ENCODE results near the gene TBX18. TPM values are rescaled to one million over a fixed set of nuclear protein-coding genes. Genes with fewer than 3 reads are reported as not detected.

Gene TBX18
- not detected for total RNA-seq

- H3K27ac Mint-ChIP-seq = peak within 1 kb of the TSS; percentile 61
Observed at GRCh38 chr6:84764332-84765049, at the start of gene TBX18. TBX18 (minus strand) TSS chr6:84764598; CDS start chr6:84764181, 417 bp downstream.

GRCh38 chr6:84811351-84811750 lies 47.0 kb upstream of the TBX18 start:
- Mint-ChIP-seq H3K27ac (no peak overlapping the region), H3K9me3 (no peaks in the 10 kb centered on the region), H3K27me3 (no peaks in the 10 kb centered on the region), H3K36me3 (no peaks in the 10 kb centered on the region), H3K4me1 (no peaks in the 10 kb centered on the region), H3K4me3 (no peak overlapping the region)
- DNase-seq (no peak), ATAC-seq (ENCODE audit: low read depth) (no peak)
- POLR2A ChIA-PET = no interaction called here

More at GRCh38 chr6:84764332-84765049, at the start of gene TBX18:
- peak within 1 kb of the TSS; percentile 52 for H3K4me3 Mint-ChIP-seq
- H3K36me3 Mint-ChIP-seq = peaks cover 8% of the 10 kb centered on the region
- ATAC-seq (ENCODE audit: low read depth) (no peak), DNase-seq (no peak)
- peaks cover 87% of the 10 kb centered on the region for H3K27me3 Mint-ChIP-seq
- peaks cover 11% of the 10 kb centered on the region for H3K9me3 Mint-ChIP-seq
- peaks cover 6% of the 10 kb centered on the region for H3K4me1 Mint-ChIP-seq
- POLR2A ChIA-PET = no interaction called here

DNA sequence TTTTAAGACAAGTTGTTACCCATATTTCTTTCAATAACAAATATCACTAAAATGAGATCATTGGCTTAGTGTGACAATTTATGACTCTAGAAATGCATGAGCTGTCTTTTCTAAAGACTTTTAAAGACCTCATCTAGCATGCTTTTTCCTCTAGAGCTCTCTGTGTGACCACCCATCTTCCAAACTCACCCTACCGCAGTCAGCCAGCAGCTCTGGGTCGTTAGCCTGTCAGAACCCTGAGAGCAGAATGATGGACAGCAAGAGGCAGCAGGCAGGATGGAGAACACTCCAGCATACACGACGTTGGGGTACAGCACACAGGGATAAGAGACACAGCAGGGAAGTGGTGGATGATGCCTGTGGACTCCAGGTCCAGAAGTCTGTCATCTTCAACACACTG lies 45.1 kb upstream of the TBX18 start:
- H3K4me3 Mint-ChIP-seq = no peak overlapping the region
- no peak for DNase-seq
- no peaks in the 10 kb centered on the region for H3K9me3 Mint-ChIP-seq
- H3K27me3 Mint-ChIP-seq = no peaks in the 10 kb centered on the region
- no peaks in the 10 kb centered on the region for H3K4me1 Mint-ChIP-seq
- ATAC-seq (ENCODE audit: low read depth) = no peak
- H3K27ac Mint-ChIP-seq = no peak overlapping the region
- POLR2A ChIA-PET = no interaction called here
- H3K36me3 Mint-ChIP-seq = no peaks in the 10 kb centered on the region

DNA sequence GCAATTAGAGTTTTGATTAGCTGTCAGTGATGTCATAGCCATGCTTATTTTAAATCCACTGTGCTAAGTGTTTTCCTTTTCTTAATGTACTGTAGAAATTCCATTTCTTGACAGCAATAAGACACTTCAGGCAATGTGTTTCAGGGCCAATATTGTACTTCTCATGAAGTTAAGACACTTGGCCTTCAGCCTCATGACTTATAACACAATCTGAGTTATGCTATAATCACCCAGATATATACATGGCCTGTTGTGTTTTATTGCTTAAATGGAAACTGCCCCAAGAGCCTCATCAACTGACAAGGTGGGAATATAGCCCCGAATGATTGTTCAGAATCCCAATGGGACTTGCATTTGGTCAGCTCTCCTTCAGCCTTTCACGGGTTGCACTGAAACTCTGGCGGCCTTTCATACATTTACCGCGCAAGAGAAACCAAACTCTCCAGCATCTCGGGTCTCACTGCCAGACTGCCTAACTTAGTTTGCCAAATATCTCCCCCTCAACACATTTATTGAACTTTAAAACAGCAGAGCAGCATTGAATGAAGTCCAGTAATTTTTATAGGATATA lies 44.2 kb upstream of the TBX18 start:
- ATAC-seq (ENCODE audit: low read depth) (no peak), DNase-seq (no peak)
- no peak overlapping the region for H3K27ac Mint-ChIP-seq
- H3K36me3 Mint-ChIP-seq = no peaks in the 10 kb centered on the region
- no peak overlapping the region for H3K4me3 Mint-ChIP-seq
- POLR2A ChIA-PET = no interaction called here
- H3K9me3 Mint-ChIP-seq = no peaks in the 10 kb centered on the region
- no peaks in the 10 kb centered on the region for H3K27me3 Mint-ChIP-seq
- no peaks in the 10 kb centered on the region for H3K4me1 Mint-ChIP-seq

DNA sequence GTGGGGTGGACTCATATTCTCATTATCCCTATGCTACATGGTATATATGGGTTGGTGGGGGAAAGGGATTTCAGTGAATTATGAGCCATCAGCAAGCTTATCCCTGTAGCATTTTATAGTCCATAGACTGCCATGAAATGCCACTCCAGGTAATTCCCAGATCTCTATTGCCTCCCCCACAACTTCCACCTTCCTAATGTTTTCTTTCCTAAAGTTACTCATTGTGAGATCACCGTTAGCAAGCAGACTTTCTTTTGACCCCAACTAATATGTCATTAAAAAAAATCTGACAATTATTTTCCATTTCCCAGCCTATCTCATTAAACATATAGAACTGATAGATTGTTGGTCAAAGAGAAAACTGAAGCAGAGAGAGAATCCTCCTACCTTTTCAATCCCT lies 40.7 kb upstream of the TBX18 start:
- ATAC-seq (ENCODE audit: low read depth) = no peak
- Mint-ChIP-seq H3K4me3 (no peak overlapping the region), H3K4me1 (no peaks in the 10 kb centered on the region), H3K27me3 (no peaks in the 10 kb centered on the region), H3K9me3 (no peaks in the 10 kb centered on the region), H3K27ac (no peak overlapping the region), H3K36me3 (no peaks in the 10 kb centered on the region)
- no peak for DNase-seq
- POLR2A ChIA-PET = no interaction called here

DNA sequence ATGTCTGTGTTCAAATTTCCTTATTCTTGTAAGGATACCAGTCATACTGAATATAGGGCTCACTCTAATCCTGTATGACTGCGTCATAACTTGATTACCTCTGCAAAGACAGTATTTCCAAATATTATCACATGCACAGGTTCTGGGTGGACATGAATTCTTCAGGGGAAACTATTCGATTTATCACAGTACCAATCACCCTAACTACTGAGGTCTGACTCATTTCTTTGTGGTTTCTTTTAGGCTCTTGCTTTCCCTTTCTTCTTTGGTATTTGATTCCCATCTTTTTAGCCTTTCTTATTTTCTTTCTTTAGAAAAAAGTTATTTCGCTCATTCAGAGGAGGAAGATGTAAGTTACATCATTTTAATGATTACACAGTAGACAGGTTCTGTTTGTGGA lies 40.3 kb upstream of the TBX18 start:
- POLR2A ChIA-PET = no interaction called here
- Mint-ChIP-seq H3K27me3 (no peaks in the 10 kb centered on the region), H3K9me3 (no peaks in the 10 kb centered on the region), H3K4me3 (no peak overlapping the region), H3K27ac (no peak overlapping the region), H3K36me3 (no peaks in the 10 kb centered on the region), H3K4me1 (no peaks in the 10 kb centered on the region)
- no peak for ATAC-seq (ENCODE audit: low read depth)
- no peak for DNase-seq

- Mint-ChIP-seq H3K9me3 (peaks cover 1% of the 10 kb centered on the region), H3K36me3 (no peaks in the 10 kb centered on the region), H3K4me1 (no peaks in the 10 kb centered on the region), H3K27me3 (no peaks in the 10 kb centered on the region), H3K4me3 (no peak overlapping the region), H3K27ac (no peak overlapping the region)
- DNase-seq = no peak
- POLR2A ChIA-PET = no interaction called here
- no peak for ATAC-seq (ENCODE audit: low read depth)
Observed at GRCh38 chr6:84801250-84801649, 36.9 kb upstream of the TBX18 start.

GRCh38 chr6:84798257-84798656 lies 33.9 kb upstream of the TBX18 start:
- POLR2A ChIA-PET = no interaction called here
- ATAC-seq (ENCODE audit: low read depth) (no peak), DNase-seq (no peak)
- Mint-ChIP-seq H3K27ac (no peak overlapping the region), H3K36me3 (no peaks in the 10 kb centered on the region), H3K9me3 (peaks cover 4% of the 10 kb centered on the region), H3K4me3 (no peak overlapping the region), H3K27me3 (no peaks in the 10 kb centered on the region), H3K4me1 (no peaks in the 10 kb centered on the region)

DNA sequence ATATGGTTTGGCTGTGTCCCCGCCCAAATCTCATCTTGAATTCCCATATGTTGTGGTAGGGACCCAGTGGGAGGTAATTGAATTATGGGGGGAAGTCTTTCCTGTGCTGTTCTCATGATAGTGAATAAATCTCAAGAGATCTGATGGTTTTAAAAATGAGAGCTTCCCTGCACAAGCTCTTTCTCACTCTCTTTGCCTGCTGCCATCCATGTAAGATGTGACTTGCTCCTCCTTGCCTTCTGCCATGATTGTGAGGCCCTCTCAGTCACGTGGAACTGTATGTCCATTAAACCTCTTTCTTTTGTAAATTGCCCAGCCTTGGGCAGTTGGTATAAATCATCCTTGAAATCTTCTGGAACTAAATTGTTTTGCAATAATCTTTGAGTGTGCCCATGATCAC lies 31.9 kb upstream of the TBX18 start:
- H3K4me3 Mint-ChIP-seq = no peak overlapping the region
- no peaks in the 10 kb centered on the region for H3K36me3 Mint-ChIP-seq
- DNase-seq = no peak
- POLR2A ChIA-PET = no interaction called here
- H3K27me3 Mint-ChIP-seq = no peaks in the 10 kb centered on the region
- no peak overlapping the region for H3K27ac Mint-ChIP-seq
- peaks cover 4% of the 10 kb centered on the region for H3K9me3 Mint-ChIP-seq
- no peaks in the 10 kb centered on the region for H3K4me1 Mint-ChIP-seq
- ATAC-seq (ENCODE audit: low read depth) = no peak

DNA sequence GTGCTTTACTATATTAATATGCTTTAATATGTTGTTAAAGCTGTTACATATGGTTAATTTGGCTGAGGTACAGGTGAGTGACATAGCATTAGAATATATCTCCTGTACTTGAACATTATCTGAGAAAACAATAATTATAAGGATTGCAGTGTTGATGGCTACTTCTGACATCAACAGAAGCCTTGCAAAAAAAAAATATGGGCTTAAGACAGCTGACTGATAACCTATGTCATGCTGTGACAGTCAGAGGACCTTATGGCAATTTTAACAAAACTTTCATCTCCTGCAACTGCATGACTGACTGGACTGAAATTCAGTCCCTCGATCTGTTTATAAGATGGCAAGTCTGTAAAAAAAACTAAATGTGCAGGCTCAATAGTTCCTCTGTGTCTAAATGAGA lies 27.5 kb upstream of the TBX18 start:
- H3K4me3 Mint-ChIP-seq = no peak overlapping the region
- DNase-seq (no peak), ATAC-seq (ENCODE audit: low read depth) (no peak)
- H3K36me3 Mint-ChIP-seq = no peaks in the 10 kb centered on the region
- no peaks in the 10 kb centered on the region for H3K27me3 Mint-ChIP-seq
- POLR2A ChIA-PET = no interaction called here
- H3K4me1 Mint-ChIP-seq = no peaks in the 10 kb centered on the region
- no peak overlapping the region for H3K27ac Mint-ChIP-seq
- H3K9me3 Mint-ChIP-seq = peaks cover 4% of the 10 kb centered on the region

GRCh38 chr6:84791233-84791632 lies 26.8 kb upstream of the TBX18 start:
- POLR2A ChIA-PET = no interaction called here
- no peaks in the 10 kb centered on the region for H3K27me3 Mint-ChIP-seq
- no peaks in the 10 kb centered on the region for H3K4me1 Mint-ChIP-seq
- no peak overlapping the region for H3K4me3 Mint-ChIP-seq
- H3K36me3 Mint-ChIP-seq = no peaks in the 10 kb centered on the region
- peaks cover 2% of the 10 kb centered on the region for H3K9me3 Mint-ChIP-seq
- ATAC-seq (ENCODE audit: low read depth) = no peak
- H3K27ac Mint-ChIP-seq = no peak overlapping the region
- DNase-seq = no peak

DNA sequence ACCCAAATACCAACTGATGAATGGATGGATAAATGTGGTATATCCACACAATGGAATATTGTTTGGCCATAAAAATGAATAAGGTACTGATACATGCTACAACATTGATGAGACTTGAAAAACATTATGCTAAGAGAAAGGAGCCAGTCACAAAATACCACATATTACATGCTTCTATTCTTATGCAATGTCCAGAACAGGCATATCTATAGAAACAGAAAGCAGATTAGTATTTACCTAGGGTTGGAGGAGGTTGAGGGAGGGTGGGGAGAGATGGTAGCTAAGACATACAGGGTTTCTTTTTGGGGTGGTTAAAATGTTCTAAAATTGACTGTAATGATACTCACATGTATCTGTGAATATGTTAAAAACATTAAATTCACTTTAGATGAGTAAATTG lies 24.8 kb upstream of the TBX18 start:
- H3K4me3 Mint-ChIP-seq = no peak overlapping the region
- H3K27me3 Mint-ChIP-seq = no peaks in the 10 kb centered on the region
- ATAC-seq (ENCODE audit: low read depth) (no peak), DNase-seq (no peak)
- no peaks in the 10 kb centered on the region for H3K4me1 Mint-ChIP-seq
- no peaks in the 10 kb centered on the region for H3K36me3 Mint-ChIP-seq
- no peaks in the 10 kb centered on the region for H3K9me3 Mint-ChIP-seq
- POLR2A ChIA-PET = no interaction called here
- H3K27ac Mint-ChIP-seq = no peak overlapping the region

- Mint-ChIP-seq H3K27ac (no peak overlapping the region), H3K36me3 (no peaks in the 10 kb centered on the region), H3K4me1 (no peaks in the 10 kb centered on the region), H3K27me3 (no peaks in the 10 kb centered on the region), H3K9me3 (no peaks in the 10 kb centered on the region), H3K4me3 (no peak overlapping the region)
- ATAC-seq (ENCODE audit: low read depth) = no peak
- POLR2A ChIA-PET = no interaction called here
- DNase-seq = no peak
Observed at GRCh38 chr6:84788689-84789088, 24.3 kb upstream of the TBX18 start.

DNA sequence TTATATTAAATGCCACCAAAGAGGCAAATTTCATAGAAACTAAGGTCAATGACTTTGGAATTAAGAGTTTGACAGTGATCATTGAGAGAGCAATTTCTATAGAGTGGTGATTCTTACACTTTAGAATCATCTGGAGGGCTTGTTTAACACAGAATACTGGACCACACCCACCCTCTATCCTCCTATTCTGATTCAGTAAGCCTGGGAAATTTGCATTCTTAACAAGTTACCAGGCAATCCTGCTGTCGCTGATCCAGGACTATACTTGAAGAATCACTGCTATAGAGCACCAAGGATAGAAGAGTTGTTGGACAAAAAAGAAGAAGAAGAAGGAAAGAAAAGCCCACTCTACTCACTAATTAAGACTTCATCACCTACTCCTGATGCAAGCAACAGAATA lies 21.3 kb upstream of the TBX18 start:
- no peak for ATAC-seq (ENCODE audit: low read depth)

More for the DNA sequence above, 21.3 kb upstream of the TBX18 start:
- POLR2A ChIA-PET = no interaction called here
- no peak for DNase-seq
- Mint-ChIP-seq H3K27me3 (peaks cover 2% of the 10 kb centered on the region), H3K36me3 (no peaks in the 10 kb centered on the region), H3K9me3 (no peaks in the 10 kb centered on the region), H3K4me1 (no peaks in the 10 kb centered on the region), H3K4me3 (no peak overlapping the region), H3K27ac (no peak overlapping the region)
